MM.1S (cell line): ENCODE measurements around the gene UGT1A4.

Experiments used
- DNase-seq: peaks from one replicate; pipeline ENCODE4 v3.0.0-alpha.2; 2015
- H2AFZ ChIP-seq: fragments of 300-600 bp; sonication (generic); 2 replicates; pipeline ENCODE4 v1.6.0; 2016; ENCODE audit warnings: antibody characterized with exemption, low read length
- H3F3A ChIP-seq: fragments of 300-600 bp; sonication (generic); 2 replicates; pipeline ENCODE4 v1.6.1; 2016; ENCODE audit warnings: mild to moderate bottlenecking, antibody characterized with exemption, low read length, moderate library complexity, mixed read lengths; ENCODE audit not compliant: insufficient read depth
- H3K27ac ChIP-seq: fragments of 300-600 bp; sonication (generic); 2 replicates; pipeline ENCODE4 v1.5.1; 2016; ENCODE audit warnings: mild to moderate bottlenecking, low read length
- H3K27me3 ChIP-seq: fragments of 300-600 bp; sonication (generic); replicated peaks from 2 replicates; pipeline ENCODE4 v1.6.0; 2016; ENCODE audit warnings: low read length; ENCODE audit not compliant: insufficient read depth
- H3K36me3 ChIP-seq: fragments of 300-600 bp; sonication (generic); replicated peaks from 2 replicates; pipeline ENCODE4 v1.6.1; 2016; ENCODE audit warnings: mild to moderate bottlenecking, low read length, mixed read lengths; ENCODE audit not compliant: insufficient read depth
- H3K4me1 ChIP-seq: fragments of 300-600 bp; sonication (generic); 2 replicates; pipeline ENCODE4 v1.6.1; 2016; ENCODE audit warnings: low read length, mixed read lengths
- H3K4me2 ChIP-seq: fragments of 300-600 bp; sonication (generic); 2 replicates; pipeline ENCODE4 v1.6.0; 2016; ENCODE audit warnings: low read depth, low read length
- H3K4me3 ChIP-seq: fragments of 300-600 bp; sonication (generic); 2 replicates; pipeline ENCODE4 v1.5.1; 2016; ENCODE audit warnings: low read length, mixed read lengths
- H3K79me2 ChIP-seq: fragments of 300-600 bp; sonication (generic); 2 replicates; pipeline ENCODE4 v1.6.1; 2016; ENCODE audit warnings: mixed run types, low read length, mixed read lengths
- H3K9ac ChIP-seq: fragments of 300-600 bp; sonication (generic); 2 replicates; pipeline ENCODE4 v1.6.1; 2016; ENCODE audit warnings: low read length, mixed read lengths
- H3K9me2 ChIP-seq: fragments of 300-600 bp; sonication (generic); replicated peaks from 2 replicates; pipeline ENCODE4 v1.6.1; 2016; ENCODE audit warnings: mild to moderate bottlenecking, low read length, mixed read lengths; ENCODE audit not compliant: insufficient read depth
- H3K9me3 ChIP-seq: fragments of 300-600 bp; sonication (generic); replicated peaks from 2 replicates; pipeline ENCODE4 v1.6.1; 2016; ENCODE audit warnings: mild to moderate bottlenecking, low read length, mixed read lengths; ENCODE audit not compliant: insufficient read depth
- H4K20me1 ChIP-seq: fragments of 300-600 bp; sonication (generic); 2 replicates; pipeline ENCODE4 v1.6.1; 2016; ENCODE audit warnings: mild to moderate bottlenecking, low read length, moderate library complexity, mixed read lengths; ENCODE audit not compliant: insufficient read depth
- CTCF ChIP-seq: fragments of 300-600 bp; sonication (generic); IDR thresholded peaks from 2 replicates; pipeline ENCODE4 v1.5.1; 2016; ENCODE audit warnings: antibody characterized with exemption, low read length, mixed read lengths
- EZH2 ChIP-seq: fragments of 300-600 bp; sonication (generic); optimal IDR thresholded peaks from 2 replicates; pipeline ENCODE3; 2017; ENCODE audit warnings: low read depth, mild to moderate bottlenecking, antibody characterized with exemption, low read length, mixed read lengths
- EZH2phosphoT487 ChIP-seq: fragments of 300-600 bp; sonication (generic); IDR thresholded peaks from 2 replicates; pipeline ENCODE4 v1.6.1; 2018; ENCODE audit warnings: antibody characterized with exemption, low read length

The UGT1A4 gene

GRCh38 chr2:233758849-233759248 is 40.3 kb downstream of the UGT1A4 start:
- TF ChIP-seq EZH2 (no peak), CTCF (no peak), EZH2phosphoT487 (no peak)

GRCh38 chr2:233760043-233760442 is 41.5 kb downstream of the UGT1A4 start, which contains the start of gene UGT1A1:
TSS of gene UGT1A1 (plus strand) at chr2:233760270. CDS start at chr2:233760288, 18 bp downstream.
- Histone ChIP-seq H2AFZ (no peak within 1 kb of the TSS), H3K9me3 (no peaks in the 10 kb centered on the region), H3K79me2 (no peaks in the 10 kb centered on the region), H3K4me2 (no peak within 1 kb of the TSS), H3K36me3 (no peaks in the 10 kb centered on the region), H3K27me3 (no peaks in the 10 kb centered on the region), H3K9ac (no peak within 1 kb of the TSS), H3K4me3 (no peak within 1 kb of the TSS), H3K9me2 (no peaks in the 10 kb centered on the region), H3K27ac (no peak within 1 kb of the TSS), H4K20me1 (no peaks in the 10 kb centered on the region), H3K4me1 (no peaks in the 10 kb centered on the region), H3F3A (no peaks in the 10 kb centered on the region)
- no peak for DNase-seq
- TF ChIP-seq EZH2phosphoT487 (no peak), EZH2 (no peak), CTCF (no peak)

More at GRCh38 chr2:233758849-233759248, 40.3 kb downstream of the UGT1A4 start:
- H3K27ac ChIP-seq, result no peak overlapping the region
- no peak overlapping the region for H3K4me3 ChIP-seq
- no peaks in the 10 kb centered on the region for H3F3A ChIP-seq
- no peaks in the 10 kb centered on the region for H3K9me2 ChIP-seq
- no peak overlapping the region for H3K4me2 ChIP-seq
- H3K36me3 ChIP-seq, result no peaks in the 10 kb centered on the region
- no peak overlapping the region for H3K9ac ChIP-seq
- DNase-seq, result no peak
- H2AFZ ChIP-seq, result no peak overlapping the region
- no peaks in the 10 kb centered on the region for H3K4me1 ChIP-seq
- no peaks in the 10 kb centered on the region for H3K27me3 ChIP-seq
- H3K79me2 ChIP-seq, result no peaks in the 10 kb centered on the region
- H3K9me3 ChIP-seq, result no peaks in the 10 kb centered on the region
- no peaks in the 10 kb centered on the region for H4K20me1 ChIP-seq

- Histone ChIP-seq H3K4me2 (no peak overlapping the region), H4K20me1 (no peaks in the 10 kb centered on the region), H3K27ac (no peak overlapping the region), H3K9me2 (no peaks in the 10 kb centered on the region), H3K4me1 (no peaks in the 10 kb centered on the region), H3F3A (no peaks in the 10 kb centered on the region), H3K4me3 (no peak overlapping the region), H2AFZ (no peak overlapping the region), H3K36me3 (no peaks in the 10 kb centered on the region), H3K9ac (no peak overlapping the region), H3K27me3 (no peaks in the 10 kb centered on the region), H3K79me2 (no peaks in the 10 kb centered on the region), H3K9me3 (no peaks in the 10 kb centered on the region)
- no peak for TF ChIP-seq CTCF
- TF ChIP-seq EZH2phosphoT487, result no peak
- no peak for TF ChIP-seq EZH2
- no peak for DNase-seq
Measured at GRCh38 chr2:233761040-233761769, 42.7 kb downstream of the UGT1A4 start.
